Heart right ventricle (tissue), 16 donors: ENCODE data around the gene CCDC183. TPM values are rescaled to one million over a fixed set of nuclear protein-coding genes. Genes with fewer than 3 reads are reported as not detected.

Source experiments
- ATAC-seq, 8 donors: fragments of 200-7000 bp; cut with Tn5 transposase; one replicate each; pipeline ENCODE4 v1.9.1; 2020; ENCODE audit warnings: mild to moderate bottlenecking in 8 of 8, moderate library complexity in 8 of 8, moderate number of reproducible peaks in 1 of 8
- DNase-seq, 2 donors: peaks; one replicate each; pipeline ENCODE4 v3.0.0-alpha.2; 2020
- H3K27ac ChIP-seq, 10 donors: fragments of 200-600 bp; sonication (generic) in 2 of 10; one replicate each; pipeline versions ENCODE4 v1.5.0 to v1.8.0; 2020 to 2022; ENCODE audit warnings: mild to moderate bottlenecking in 3 of 10
- H3K27me3 ChIP-seq, 7 donors: fragments of 200-600 bp; one replicate each; pipeline ENCODE4 v1.8.0; 2021 to 2022; ENCODE audit warnings: mild to moderate bottlenecking in 2 of 7
- H3K36me3 ChIP-seq, 9 donors: fragments of 200-600 bp; sonication (generic) in 1 of 9; one replicate each; pipeline versions ENCODE4 v1.5.0 to v1.8.0; 2020 to 2022; ENCODE audit warnings: mild to moderate bottlenecking in 2 of 9
- H3K4me1 ChIP-seq, 9 donors: fragments of 200-600 bp; sonication (generic) in 1 of 9; one replicate each; pipeline versions ENCODE4 v1.5.0 to v1.8.0; 2020 to 2022; ENCODE audit warnings: mild to moderate bottlenecking in 4 of 9
- H3K4me3 ChIP-seq, 10 donors: fragments of 200-600 bp; sonication (generic) in 2 of 10; one replicate each; pipeline versions ENCODE4 v1.5.0 to v1.8.0; 2020 to 2022; ENCODE audit warnings: mild to moderate bottlenecking in 7 of 10, moderate library complexity in 2 of 10
- H3K9me3 ChIP-seq, 11 donors: fragments of 200-600 bp in 10 of 11; sonication (generic) in 2 of 11; one replicate each; pipeline versions ENCODE4 v1.5.0 to v1.8.0; 2013 to 2022; ENCODE audit warnings: mild to moderate bottlenecking in 2 of 11, control low read depth in 1 of 11, moderate library complexity in 1 of 11
- CTCF ChIP-seq, 9 donors: fragments of 200-600 bp; sonication (generic) in 2 of 9; IDR thresholded peaks; one replicate each; pipeline versions ENCODE4 v1.5.0 to v1.8.0; 2021 to 2022; ENCODE audit warnings: antibody characterized with exemption in 9 of 9, mild to moderate bottlenecking in 5 of 9, moderate library complexity in 1 of 9
- WGBS, 2 donors: extraction: QIAGEN DNeasy Blood & Tissue Kit; methylation state at CpG; one replicate each; pipeline ENCODE4 v1.1.7; 2013; ENCODE audit warnings: inconsistent platforms in 1 of 2; 5-methylcytosine and 5-hydroxymethylcytosine counted together
- intact Hi-C, 10 donors: fragments of 100-400 bp; cut with DNase I; formaldehyde crosslinking; loops; one replicate each; pipeline versions ENCODE4 v1.11.1 to v1.14.2; 2022
- polyA plus RNA-seq, 2 donors: library from polyadenylated mRNA; stranded (reverse); fragments of 200-250 nt; gene quantifications; one replicate each; pipeline ENCODE4 v1.2.3, GENCODE V29; 2013
- total RNA-seq, 10 donors: library from RNA; stranded (reverse); fragmentation: NEBNext Ultra II Directional in 3 of 10; extraction: Animal tissue kit (Norgen Biotek cat#: 25700) in 3 of 10; gene quantifications; one replicate each; pipeline versions ENCODE4 v1.2.1 to v1.2.4, GENCODE V29; 2021 to 2023
- donor health status: Arrhythmogenic right ventricular cardiomyopathy.
- donor health status: ischemic (EF 13 %, LVEDD 7.1; RV severe dilation, severe dysfunction).
- donor health status: healthy with polysubstance abuse.
- donor health status: DM: no; HTN: yes; CAD: no.
- donor health status: DM: no; HTN: no; CAD: no.
- donor health status: ischemic (EF 25% LVEDD 6.9; RV normal size, moderate dysfunction).
- donor health status: ischemic (EF 25% LVEDD 5.7; RV mildly dilated, moderate dysfunction).
- donor health status: healthy.
- donor health status: DM: yes; HTN: yes; CAD: no.
- donor health status: Ischemic cardiomyopathy.
- donor health status: ischemic (EF 35%, LVEDD 5.7; RV mildly dilated, moderate dysfunction).
- donor health status: nonischemic (EF 11% LVEDD 7.7; RV severe dilation, severe dysfunction).
- donor health status: DM: yes; HTN: yes; CAD: no.
- donor health status: PGD.
- donor health status: ischemic (EF 29% LVEDD 5.4; RV normal size, mild dysfunction).
- donor health status: nonischemic (EF 23%, LVEDD 6.1; RV moderate dilation, normal function).

CCDC183 gene
- total and polyA plus RNA-seq, 12 donors, result 0.49 to 9.2 (median 1.1) TPM

GRCh38 chr9:136748666-136749611 lies 47.2 kb upstream of the CCDC183 start:
- H3K36me3 ChIP-seq, result no peaks in the 10 kb centered on the region
- no peak for TF ChIP-seq CTCF (IDR thresholded peaks at IDR 0.05)
- peak overlapping the region in 9 of 10 donors; percentile 31 to 84 (median 59) for H3K27ac ChIP-seq
- ATAC-seq, result peak in 7 of 8 donors; percentile 35 to 76 (median 54)
- peak; percentile 41 to 79 for DNase-seq
- peaks cover 0 to 15% (median 0%) of the 10 kb centered on the region in 11 donors for H3K9me3 ChIP-seq
- H3K4me3 ChIP-seq, result no peak overlapping the region
- WGBS, 2 donors, result 58 to 63% methylated on average over 21 of the region's 21 CpGs
- intact Hi-C loops, result no loop called here
- peaks cover 12 to 41% (median 25%) of the 10 kb centered on the region in 9 donors for H3K4me1 ChIP-seq
- no peaks in the 10 kb centered on the region for H3K27me3 ChIP-seq

- intact Hi-C loops, result no loop called here
- no peak overlapping the region for H3K4me3 ChIP-seq
- peak overlapping the region in 1 of 10 donors; percentile 42 for H3K27ac ChIP-seq
- H3K9me3 ChIP-seq, result peaks cover 0 to 15% (median 0%) of the 10 kb centered on the region in 11 donors
- WGBS, 2 donors, result 63 to 83% methylated on average over 2 of the region's 2 CpGs
- no peaks in the 10 kb centered on the region for H3K27me3 ChIP-seq
- no peaks in the 10 kb centered on the region for H3K36me3 ChIP-seq
- DNase-seq (no peak), ATAC-seq (no peak)
- H3K4me1 ChIP-seq, result peaks cover 12 to 35% (median 21%) of the 10 kb centered on the region in 9 donors
- no peak for TF ChIP-seq CTCF (IDR thresholded peaks at IDR 0.05)
These were observed 45.6 kb upstream of the CCDC183 start for GRCh38 chr9:136750526-136750925.

GRCh38 chr9:136751244-136751643 lies 44.9 kb upstream of the CCDC183 start:
- intact Hi-C loops, result no loop called here

GRCh38 chr9:136751814-136752213 lies 44.3 kb upstream of the CCDC183 start:
- no peaks in the 10 kb centered on the region for H3K27me3 ChIP-seq
- peaks cover 0 to 18% (median 0%) of the 10 kb centered on the region in 11 donors for H3K9me3 ChIP-seq
- ATAC-seq (no peak), DNase-seq (no peak)
- TF ChIP-seq CTCF (IDR thresholded peaks at IDR 0.05), result no peak
- H3K4me1 ChIP-seq, result peaks cover 12 to 26% (median 21%) of the 10 kb centered on the region in 9 donors
- H3K4me3 ChIP-seq, result no peak overlapping the region
- H3K36me3 ChIP-seq, result no peaks in the 10 kb centered on the region
- intact Hi-C loops, result no loop called here
- H3K27ac ChIP-seq, result no peak overlapping the region

More at GRCh38 chr9:136751244-136751643, 44.9 kb upstream of the CCDC183 start:
- no peaks in the 10 kb centered on the region for H3K36me3 ChIP-seq
- no peak for ATAC-seq
- no peak overlapping the region for H3K27ac ChIP-seq
- no peak overlapping the region for H3K4me3 ChIP-seq
- peaks cover 0 to 17% (median 0%) of the 10 kb centered on the region in 11 donors for H3K9me3 ChIP-seq
- WGBS, 2 donors, result 80 to 86% methylated on average over 1 of the region's 1 CpG
- H3K4me1 ChIP-seq, result peaks cover 12 to 31% (median 21%) of the 10 kb centered on the region in 9 donors
- H3K27me3 ChIP-seq, result no peaks in the 10 kb centered on the region
- no peak for TF ChIP-seq CTCF (IDR thresholded peaks at IDR 0.05)
- no peak for DNase-seq
